Activated CD4-positive, alpha-beta T cell treated with anti-CD3 and anti-CD28 coated beads for 36 hours (primary cell): ENCODE data around the gene SHE. TPM values are rescaled to one million over a fixed set of nuclear protein-coding genes. Genes with fewer than 3 reads are reported as not detected.

Experiments
- ATAC-seq: fragments of 200-7000 bp; cut with Tn5 transposase; one replicate; pipeline ENCODE4 v1.10.0; 2021; ENCODE audit warnings: mild to moderate bottlenecking, moderate library complexity
- CTCF ChIA-PET: fragments of 350-600 bp; sonication (Branson Sonifier 250); formaldehyde crosslinking; loops from one replicate; lab custom pipeline; 2021; ENCODE audit warnings: antibody characterized with exemption; lab: Charles Lee
- POLR2A ChIA-PET: fragments of 350-600 bp; sonication (Branson Sonifier 250); formaldehyde crosslinking; loops from one replicate; lab custom pipeline; 2021; ENCODE audit warnings: antibody characterized with exemption, inconsistent platforms; lab: Charles Lee
- DNase-seq: peaks from one replicate; pipeline ENCODE4 v3.0.0-alpha.2; 2020
- H3K27ac Mint-ChIP-seq: one replicate; pipeline ENCODE4 v1.8.0; 2021; ENCODE audit warnings: mixed read lengths
- H3K27me3 Mint-ChIP-seq: one replicate; pipeline ENCODE4 v1.8.0; 2021; ENCODE audit warnings: mixed read lengths
- H3K36me3 Mint-ChIP-seq: one replicate; pipeline ENCODE4 v1.8.0; 2021; ENCODE audit warnings: low read depth, mixed read lengths
- H3K4me1 Mint-ChIP-seq: one replicate; pipeline ENCODE4 v1.8.0; 2021; ENCODE audit warnings: mixed read lengths
- H3K4me3 Mint-ChIP-seq: one replicate; pipeline ENCODE4 v1.8.0; 2021; ENCODE audit warnings: mild to moderate bottlenecking, moderate library complexity, mixed read lengths
- H3K9me3 Mint-ChIP-seq: one replicate; pipeline ENCODE4 v1.8.0; 2021; ENCODE audit warnings: low read depth, mixed read lengths
- intact Hi-C, 2 experiments: fragments of 100-400 bp; cut with DNase I in 1 of 2; cut with micrococcal nuclease in 1 of 2; formaldehyde crosslinking; loops; one replicate each; pipeline versions ENCODE4 v1.14.2 to v1.15.1; 2022 to 2024; cut with DNase I, micrococcal nuclease
- total RNA-seq, 2 experiments: library from RNA; stranded (reverse); gene quantifications; one replicate each; pipeline ENCODE4 v1.2.3, GENCODE V29; 2021

Gene SHE
- total RNA-seq, 2 experiments from 2014 or later: 0.04 TPM; not detected in 1

GRCh38 chr1:154433161-154433764 is 68.9 kb downstream of the SHE start:
- peaks cover 52% of the 10 kb centered on the region for H3K4me1 Mint-ChIP-seq
- peak overlapping the region; percentile 63 for H3K27ac Mint-ChIP-seq
- ChIA-PET CTCF (interaction anchor here (1.1 kb wide), 1 partner anchor 26 kb away, joined by 3 read pairs; no protein-coding TSS in a partner anchor), POLR2A (interaction anchor here (1.3 kb wide), 1 partner anchor 12 kb away, joined by 3 read pairs; no protein-coding TSS in a partner anchor)
- DNase-seq (peak; percentile 71), ATAC-seq (peak; percentile 38)
- no peaks in the 10 kb centered on the region for H3K9me3 Mint-ChIP-seq
- no peak overlapping the region for H3K4me3 Mint-ChIP-seq
- peaks cover 33% of the 10 kb centered on the region for H3K36me3 Mint-ChIP-seq
- intact Hi-C loops: loop anchor here (2.0 to 10.0 kb wide), 2 partner anchors 14 to 248 kb away; no protein-coding TSS in a partner anchor
- no peaks in the 10 kb centered on the region for H3K27me3 Mint-ChIP-seq

GRCh38 chr1:154431586-154432373 is 70.4 kb downstream of the SHE start:
- intact Hi-C loops: loop anchor here (1.0 to 10.0 kb wide), 4 partner anchors 8 to 247 kb away; no protein-coding TSS in a partner anchor
- H3K4me1 Mint-ChIP-seq: peaks cover 56% of the 10 kb centered on the region
- peaks cover 29% of the 10 kb centered on the region for H3K36me3 Mint-ChIP-seq
- no peaks in the 10 kb centered on the region for H3K27me3 Mint-ChIP-seq
- no peaks in the 10 kb centered on the region for H3K9me3 Mint-ChIP-seq
- POLR2A ChIA-PET: interaction anchor here (0.6 kb wide), 2 partner anchors 211 to 274 kb away, joined by 3 to 5 read pairs; no protein-coding TSS in a partner anchor
- no peak overlapping the region for H3K4me3 Mint-ChIP-seq
- CTCF ChIA-PET: interaction anchor here (0.6 to 1.2 kb wide), 5 partner anchors 28 to 505 kb away, joined by 3 read pairs; partner anchors contain the start of gene PMVK
- DNase-seq (peak; percentile 76), ATAC-seq (peak; percentile 83)
- H3K27ac Mint-ChIP-seq: peak overlapping the region; percentile 58

- ATAC-seq (no peak), DNase-seq (no peak)
- intact Hi-C loops: loop anchor here (1.0 to 10.0 kb wide), 3 partner anchors 8 to 246 kb away; no protein-coding TSS in a partner anchor
- ChIA-PET POLR2A (interaction anchor here (0.6 kb wide), 1 partner anchor 273 kb away, joined by 5 read pairs; no protein-coding TSS in a partner anchor), CTCF (interaction anchor here (0.7 to 2.0 kb wide), 8 partner anchors 10 to 343 kb away, joined by 3 to 9 read pairs (median 4); no protein-coding TSS in a partner anchor)
- no peaks in the 10 kb centered on the region for H3K9me3 Mint-ChIP-seq
- peaks cover 61% of the 10 kb centered on the region for H3K4me1 Mint-ChIP-seq
- peaks cover 27% of the 10 kb centered on the region for H3K36me3 Mint-ChIP-seq
- no peak overlapping the region for H3K4me3 Mint-ChIP-seq
- no peaks in the 10 kb centered on the region for H3K27me3 Mint-ChIP-seq
- peak overlapping the region; percentile 40 for H3K27ac Mint-ChIP-seq
Measured at GRCh38 chr1:154430903-154431302, 71.3 kb downstream of the SHE start.

GRCh38 chr1:154429841-154430611 is 72.2 kb downstream of the SHE start:
- no peak overlapping the region for H3K4me3 Mint-ChIP-seq
- ChIA-PET CTCF (interaction anchor here (0.5 to 2.0 kb wide), 10 partner anchors 9 to 587 kb away, joined by 3 to 9 read pairs (median 4); no protein-coding TSS in a partner anchor), POLR2A (interaction anchor here (0.6 kb wide), 1 partner anchor 624 kb away, joined by 3 read pairs; no protein-coding TSS in a partner anchor)
- H3K9me3 Mint-ChIP-seq: no peaks in the 10 kb centered on the region
- intact Hi-C loops: loop anchor here in 1 of 2 experiments (10.0 kb wide), 1 partner anchor 245 kb away; no protein-coding TSS in a partner anchor
- peaks cover 68% of the 10 kb centered on the region for H3K4me1 Mint-ChIP-seq
- ATAC-seq (no peak), DNase-seq (no peak)
- no peaks in the 10 kb centered on the region for H3K27me3 Mint-ChIP-seq
- peaks cover 25% of the 10 kb centered on the region for H3K36me3 Mint-ChIP-seq
- H3K27ac Mint-ChIP-seq: peak overlapping the region; percentile 60

Other genes with a start within 250 kb of the SHE start
- gene HAX1, start 229.8 kb downstream of the SHE start, total RNA-seq: 100 to 1,000 TPM; 177 to 225 TPM
- not detected for gene AQP10, start 181.3 kb downstream of the SHE start, total RNA-seq
- gene ATP8B2, start 176.9 kb downstream of the SHE start, total RNA-seq: 10 to 100 TPM; 48.2 TPM
- 10 to 100 TPM; 13.1 to 14.0 TPM for gene IL6R, start 97.1 kb downstream of the SHE start, total RNA-seq
- not detected for gene TDRD10, start 193 bp downstream of the SHE start, total RNA-seq
- gene UBE2Q1, start 56.2 kb upstream of the SHE start, total RNA-seq: 100 to 1,000 TPM in 1 of 2 experiments, 10 to 100 TPM in 1; 89.3 to 101 TPM
- under 1 TPM in 1 of 2 experiments, not detected in 1; 0.07 TPM for gene CHRNB2, start 65.4 kb upstream of the SHE start, total RNA-seq
- gene ADAR, start 105.8 kb upstream of the SHE start, total RNA-seq: 100 to 1,000 TPM; 310 to 332 TPM